G401.6 (cell line): ENCODE results near the gene MCRS1.
"Not testable (repeated sequence)": the region's sequence is repeated elsewhere in the genome, so short reads cannot be mapped to it uniquely, and the experiment has no call there.

Source experiments
- FAIRE-seq: peaks from 2 replicates; lab custom pipeline; 2012; peaks lifted over from hg19 to GRCh38; lab: Jason Lieb, UNC

Gene MCRS1

DNA sequence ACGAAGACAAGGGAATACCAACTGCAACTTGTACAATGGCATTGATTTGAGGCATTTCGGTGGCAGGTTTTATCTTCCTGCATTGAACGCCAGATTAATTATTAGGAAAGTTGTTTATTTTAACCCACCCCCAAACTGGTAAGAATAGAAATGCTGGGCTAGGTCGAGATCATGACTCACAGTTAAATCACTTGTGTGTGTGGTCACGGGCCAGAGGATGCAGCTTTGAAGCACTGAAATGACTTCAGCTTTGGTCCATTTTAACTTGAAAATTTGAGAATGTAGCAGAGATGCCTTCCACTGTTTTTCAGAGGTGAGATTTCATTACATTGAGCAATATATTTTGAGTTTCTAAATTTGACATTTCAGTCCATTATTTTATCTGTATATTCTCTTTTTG is 52.7 kb downstream of the MCRS1 start:
- FAIRE-seq, result no peak

GRCh38 chr12:49512546-49512945 is 55.4 kb downstream of the MCRS1 start:
- FAIRE-seq, result no peak

- no peak for FAIRE-seq
These were observed 56.5 kb downstream of the MCRS1 start for GRCh38 chr12:49511410-49511809.

GRCh38 chr12:49509681-49510080 is 58.3 kb downstream of the MCRS1 start:
- not testable (repeated sequence) for FAIRE-seq
